Caco-2 (cell line): ENCODE measurements around the gene CXCL10. TPM values are rescaled to one million over a fixed set of nuclear protein-coding genes. Genes with fewer than 3 reads are reported as not detected.

Source experiments
- BruUV-seq: library from RNA; stranded (reverse); fragments of 400-500 nt; replicated peaks from 2 replicates; lab custom pipeline; 2021; lab: Mats Ljungman, UMichigan
- CTCF ChIA-PET: fragments of 300-600 bp; sonication (Branson Sonifier 250); formaldehyde crosslinking; loops from one replicate; lab custom pipeline; 2022; ENCODE audit warnings: antibody characterized with exemption; lab: Charles Lee
- POLR2A ChIA-PET: fragments of 300-600 bp; sonication (Branson Sonifier 250); formaldehyde crosslinking; loops from one replicate; lab custom pipeline; 2022; ENCODE audit warnings: antibody characterized with exemption; lab: Charles Lee
- DNase-seq, 2 experiments: peaks; one replicate each; pipeline versions ENCODE4 v3.0.0 to v3.0.0-alpha.2; 2020 to 2022
- H3K27me3 ChIP-seq: replicated peaks from 2 replicates; pipeline ENCODE4 v1.6.0; 2011; ENCODE audit warnings: low read length; ENCODE audit not compliant: control insufficient read depth, insufficient read depth
- H3K36me3 ChIP-seq: 2 replicates; pipeline ENCODE4 v1.5.1; 2011; ENCODE audit warnings: low read length; ENCODE audit not compliant: control insufficient read depth, insufficient read depth
- H3K4me1 ChIP-seq: fragments of 250-450 bp; sonication (Bioruptor Pico); 2 replicates; pipeline ENCODE4 v1.5.1; 2020; ENCODE audit warnings: mild to moderate bottlenecking
- H3K4me3 ChIP-seq: 2 replicates; pipeline ENCODE4 v1.5.1; 2011; ENCODE audit warnings: low read depth, mild to moderate bottlenecking, control low read depth, low read length
- H3K9me3 ChIP-seq: fragments of 250-450 bp; sonication (Bioruptor Pico); 2 replicates; pipeline ENCODE4 v1.5.1; 2020; ENCODE audit warnings: mild to moderate bottlenecking, moderate library complexity
- H3K27ac Mint-ChIP-seq: one replicate; pipeline ENCODE4 v1.8.0; 2022; ENCODE audit warnings: mixed read lengths; ENCODE audit not compliant: unreplicated experiment
- H3K27me3 Mint-ChIP-seq: one replicate; pipeline ENCODE4 v1.8.0; 2022; ENCODE audit warnings: mixed read lengths; ENCODE audit not compliant: insufficient read depth, unreplicated experiment
- H3K36me3 Mint-ChIP-seq: one replicate; pipeline ENCODE4 v1.8.0; 2022; ENCODE audit warnings: mild to moderate bottlenecking, mixed read lengths; ENCODE audit not compliant: insufficient read depth, unreplicated experiment
- H3K4me1 Mint-ChIP-seq: one replicate; pipeline ENCODE4 v1.8.0; 2022; ENCODE audit warnings: low read depth, mixed read lengths; ENCODE audit not compliant: unreplicated experiment
- H3K4me3 Mint-ChIP-seq: one replicate; pipeline ENCODE4 v1.8.0; 2022; ENCODE audit warnings: mild to moderate bottlenecking, moderate library complexity, mixed read lengths; ENCODE audit not compliant: unreplicated experiment
- H3K9me3 Mint-ChIP-seq: one replicate; pipeline ENCODE4 v1.8.0; 2022; ENCODE audit warnings: mixed read lengths; ENCODE audit not compliant: unreplicated experiment
- CTCF ChIP-seq, 2 experiments: fragments of 200-600 bp in 1 of 2; IDR thresholded peaks; 1 replicate in 1 of 2; 2 replicates in 1 of 2; pipeline versions ENCODE4 v1.5.1 to v1.8.0; 2011 to 2022; ENCODE audit warnings: antibody characterized with exemption in 1 of 2, control low read depth in 1 of 2, inconsistent platforms in 1 of 2, low read depth in 1 of 2, low read length in 1 of 2, mild to moderate bottlenecking in 1 of 2, moderate library complexity in 1 of 2; ENCODE audit not compliant: insufficient read depth in 1 of 2, severe bottlenecking in 1 of 2, unreplicated experiment in 1 of 2
- intact Hi-C: fragments of 100-400 bp; cut with micrococcal nuclease; formaldehyde crosslinking; loops from one replicate; pipeline ENCODE4 v1.10.0; 2022; ENCODE audit not compliant: unreplicated experiment
- total RNA-seq: library from RNA; stranded (reverse); gene quantifications from 2 replicates; pipeline ENCODE4 v1.2.3, GENCODE V29; 2022

CXCL10 gene
- total RNA-seq, 1 experiment from 2014 or later, result not detected

DNA sequence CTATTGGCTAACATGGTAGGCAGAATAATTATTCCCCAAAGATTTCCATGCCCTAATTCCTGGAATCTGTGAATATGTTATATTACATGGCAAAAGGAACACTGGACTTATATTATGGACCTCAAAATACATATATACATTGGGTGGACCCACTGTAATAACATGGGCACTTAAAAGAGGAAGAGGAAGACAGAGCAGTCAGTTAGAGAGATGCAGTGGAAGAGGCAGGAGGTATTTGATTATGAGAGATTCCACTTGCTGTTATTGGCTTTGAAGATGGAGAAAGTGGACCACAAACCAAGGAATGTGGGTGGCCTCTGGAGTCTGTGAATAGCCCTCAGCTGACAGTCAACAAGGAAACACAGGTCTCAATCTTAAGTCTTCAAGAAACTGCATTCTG, 37.2 kb upstream of the CXCL10 start:
- H3K27ac Mint-ChIP-seq, result no peak overlapping the region
- DNase-seq, result no peak
- H3K9me3 ChIP-seq, result no peaks in the 10 kb centered on the region
- H3K4me3 Mint-ChIP-seq, result no peak overlapping the region
- H3K27me3 ChIP-seq, result no peaks in the 10 kb centered on the region
- no peaks in the 10 kb centered on the region for H3K27me3 Mint-ChIP-seq
- BruUV-seq, result no TSS peak
- no peaks in the 10 kb centered on the region for H3K9me3 Mint-ChIP-seq
- intact Hi-C loops, result no loop called here
- CTCF ChIA-PET, result no interaction called here
- peaks cover 16% of the 10 kb centered on the region for H3K4me1 Mint-ChIP-seq
- H3K4me3 ChIP-seq, result no peak overlapping the region
- H3K36me3 ChIP-seq, result no peaks in the 10 kb centered on the region
- H3K4me1 ChIP-seq, result peaks cover 27% of the 10 kb centered on the region
- POLR2A ChIA-PET, result no interaction called here
- no peaks in the 10 kb centered on the region for H3K36me3 Mint-ChIP-seq
- no peak for TF ChIP-seq CTCF (IDR thresholded peaks at IDR 0.05; ENCODE audit: insufficient read depth in 1 of 2, low read depth in 1 of 2, low read length in 1 of 2, severe bottlenecking in 1 of 2, unreplicated experiment in 1 of 2)

DNA sequence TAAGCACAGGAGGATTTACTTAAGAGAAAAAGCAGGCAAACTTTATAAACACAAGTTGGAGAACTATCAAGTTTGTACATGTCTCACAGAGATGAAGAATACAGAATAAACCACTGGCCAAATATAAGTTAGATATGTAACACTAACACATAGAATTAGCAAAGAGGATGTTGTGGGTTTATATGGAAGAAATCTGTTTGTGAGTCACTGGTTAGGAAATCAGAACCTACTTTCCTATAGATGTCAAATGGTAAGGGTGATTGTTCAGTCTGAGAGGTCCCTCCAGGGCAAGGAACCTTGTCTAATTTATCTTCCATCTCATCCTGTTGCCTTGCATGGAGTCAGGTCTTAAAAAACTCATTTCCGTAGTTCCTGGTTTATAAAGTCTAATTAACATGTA, 36.5 kb upstream of the CXCL10 start:
- H3K36me3 Mint-ChIP-seq, result no peaks in the 10 kb centered on the region
- no peaks in the 10 kb centered on the region for H3K9me3 Mint-ChIP-seq
- peaks cover 16% of the 10 kb centered on the region for H3K4me1 Mint-ChIP-seq
- H3K27me3 ChIP-seq, result no peaks in the 10 kb centered on the region
- H3K36me3 ChIP-seq, result no peaks in the 10 kb centered on the region
- H3K9me3 ChIP-seq, result no peaks in the 10 kb centered on the region
- no peak for TF ChIP-seq CTCF (IDR thresholded peaks at IDR 0.05; ENCODE audit: insufficient read depth in 1 of 2, low read depth in 1 of 2, low read length in 1 of 2, severe bottlenecking in 1 of 2, unreplicated experiment in 1 of 2)
- POLR2A ChIA-PET, result interaction anchor here (0.6 kb wide), 1 partner anchor 336 kb away, joined by 5 read pairs; the partner anchor contains the start of gene USO1
- intact Hi-C loops, result no loop called here
- H3K4me3 ChIP-seq, result no peak overlapping the region
- H3K27ac Mint-ChIP-seq, result no peak overlapping the region
- no TSS peak for BruUV-seq
- no peaks in the 10 kb centered on the region for H3K27me3 Mint-ChIP-seq
- H3K4me3 Mint-ChIP-seq, result no peak overlapping the region
- no peak for DNase-seq
- CTCF ChIA-PET, result no interaction called here
- peaks cover 27% of the 10 kb centered on the region for H3K4me1 ChIP-seq

DNA sequence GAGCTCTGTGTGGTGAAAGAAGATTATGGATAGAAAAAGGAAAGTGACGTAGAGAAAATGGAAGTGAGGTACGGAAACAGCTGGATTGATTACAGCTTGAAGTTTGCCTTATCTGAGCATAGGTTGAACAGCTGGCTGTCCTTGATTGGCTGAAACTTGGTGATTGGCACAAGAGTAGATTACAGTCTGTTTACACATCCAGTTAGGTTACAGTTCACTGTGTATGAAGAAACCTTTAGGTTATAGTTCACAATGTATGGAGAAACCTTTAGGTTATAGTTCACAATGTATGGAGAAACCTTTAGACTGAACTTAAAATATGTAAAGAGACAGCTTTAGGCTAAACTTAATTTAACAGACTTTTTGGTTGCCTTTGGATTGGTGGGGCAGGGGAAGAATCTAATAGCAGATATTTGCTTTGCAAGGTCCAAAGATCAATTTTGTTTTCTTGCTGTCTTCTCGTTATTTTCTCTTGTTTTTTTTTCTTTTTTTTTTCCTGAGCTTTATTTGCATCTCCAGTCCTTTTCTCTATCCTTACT, 35.7 kb upstream of the CXCL10 start:
- Mint-ChIP-seq H3K4me1 (peaks cover 18% of the 10 kb centered on the region), H3K36me3 (no peaks in the 10 kb centered on the region), H3K27me3 (no peaks in the 10 kb centered on the region), H3K4me3 (peak overlapping the region; percentile 34), H3K27ac (no peak overlapping the region), H3K9me3 (no peaks in the 10 kb centered on the region)
- H3K36me3 ChIP-seq, result no peaks in the 10 kb centered on the region
- intact Hi-C loops, result no loop called here
- TF ChIP-seq CTCF (IDR thresholded peaks at IDR 0.05; ENCODE audit: insufficient read depth in 1 of 2, low read depth in 1 of 2, low read length in 1 of 2, severe bottlenecking in 1 of 2, unreplicated experiment in 1 of 2), result no peak
- BruUV-seq, result no TSS peak
- H3K27me3 ChIP-seq, result no peaks in the 10 kb centered on the region
- DNase-seq, result peak; percentile 70 to 74
- POLR2A ChIA-PET, result interaction anchor here (0.6 kb wide), 1 partner anchor 335 kb away, joined by 5 read pairs; the partner anchor contains the start of gene USO1
- no peaks in the 10 kb centered on the region for H3K9me3 ChIP-seq
- no peak overlapping the region for H3K4me3 ChIP-seq
- CTCF ChIA-PET, result interaction anchor here (1.2 kb wide), 1 partner anchor 28 kb away, joined by 5 read pairs; no protein-coding TSS in a partner anchor
- H3K4me1 ChIP-seq, result peaks cover 27% of the 10 kb centered on the region
